ENCODE data around the gene SORBS2. TPM values are rescaled to one million over a fixed set of nuclear protein-coding genes. Genes with fewer than 3 reads are reported as not detected.

Gene SORBS2
- total and polyA plus RNA-seq, 2 of the 8 experiments (the other 6 are each of a cell fraction or from before 2014, with no cell fraction given), result 73.0 to 87.1 TPM

- no peak overlapping the region for H2BK5ac ChIP-seq (ENCODE audit: low read depth, low read length)
- peaks cover 0 to 2% of the 10 kb centered on the region in 2 experiments for H4K20me1 ChIP-seq (replicated peaks in 1 of 2; ENCODE audit: control insufficient read depth in 1 of 2, insufficient read depth in 2 of 2, low read length in 2 of 2)
- TF ChIP-seq MAFK (IDR thresholded peaks at IDR 0.05; ENCODE audit: low read depth, low read length), result peak; percentile 21; the same call in 1 of the 2 replicates
- no peak for TF ChIP-seq GTF2F1 (IDR thresholded peaks at IDR 0.05; ENCODE audit: borderline replicate concordance, low read depth, low read length)
- no peak for TF ChIP-seq RXRA (IDR thresholded peaks at IDR 0.05; ENCODE audit: insufficient read depth, low read depth, low read length)
- TF ChIP-seq POLR2AphosphoS5 (IDR thresholded peaks at IDR 0.05; ENCODE audit: low read depth, low read length), result no peak
- TF ChIP-seq TAF1 (IDR thresholded peaks at IDR 0.05; ENCODE audit: low read depth, low read length), result no peak
- no peak for TF ChIP-seq NRF1 (IDR thresholded peaks at IDR 0.05; ENCODE audit: low read depth, low read length)
- TF ChIP-seq CHD1 (IDR thresholded peaks at IDR 0.05; ENCODE audit: low read depth, low read length), result no peak
- peaks cover 6% of the 10 kb centered on the region; the same call in 1 of the 2 replicates for H3K23me2 ChIP-seq (ENCODE audit: low read depth, low read length)
- DNase-seq (ENCODE audit: low read depth in 1 of 2, low spot score in 2 of 2), result no peak
- H3K79me1 ChIP-seq (ENCODE audit: low read depth, low read length), result peaks cover 2% of the 10 kb centered on the region; the same call in 1 of the 2 replicates
- H4K8ac ChIP-seq (ENCODE audit: extremely low read depth, insufficient read depth, low read length), result no peak overlapping the region
- H2AFZ ChIP-seq (ENCODE audit: low read length), result no peak overlapping the region
- H3K4me1 ChIP-seq (replicated peaks in 1 of 4; ENCODE audit: control insufficient read depth in 3 of 4, insufficient read depth in 4 of 4, low read length in 3 of 4), result peaks cover 1 to 17% (median 15%) of the 10 kb centered on the region in 4 experiments
- no peak overlapping the region for H3K18ac ChIP-seq (ENCODE audit: extremely low read depth, low read length)
- no peak overlapping the region for H3K4me3 ChIP-seq (ENCODE audit: extremely low read depth in 1 of 4, insufficient read depth in 2 of 4, low read depth in 3 of 4, low read length in 4 of 4)
- H2BK12ac ChIP-seq (ENCODE audit: low read depth, low read length), result no peak overlapping the region
- no peak overlapping the region for H3K23ac ChIP-seq (ENCODE audit: insufficient read length)
- no peaks in the 10 kb centered on the region for H3K9me3 ChIP-seq (ENCODE audit: insufficient read depth in 2 of 2, low read depth in 1 of 2, low read length in 1 of 2)
- no peak overlapping the region for H3K4ac ChIP-seq (replicated peaks; ENCODE audit: insufficient read length, low read depth, low read length)
- H3K27me3 ChIP-seq (replicated peaks in 1 of 4; ENCODE audit: control insufficient read depth in 3 of 4, extremely low read depth in 1 of 4, insufficient read depth in 3 of 4, low read length in 3 of 4), result no peaks in the 10 kb centered on the region
- H3K56ac ChIP-seq (replicated peaks; ENCODE audit: insufficient read length, low read depth, low read length), result no peak overlapping the region
- FAIRE-seq, result no peak
- H2AK5ac ChIP-seq (ENCODE audit: low read depth, low read length), result no peak overlapping the region; the same call in 1 of the 2 replicates
- no peak overlapping the region for H2BK20ac ChIP-seq (ENCODE audit: low read length)
- H3K4me2 ChIP-seq (ENCODE audit: insufficient read depth in 1 of 2, low read depth in 2 of 2, low read length in 2 of 2), result no peak overlapping the region
- peak overlapping the region; percentile 7 for H4K91ac ChIP-seq (replicated peaks; ENCODE audit: insufficient read length, low read length)
- no peak overlapping the region for H2BK120ac ChIP-seq (replicated peaks; ENCODE audit: low read depth, low read length)
- no peak overlapping the region for H3K14ac ChIP-seq (ENCODE audit: insufficient read length)
- H3K9ac ChIP-seq (replicated peaks in 1 of 4; ENCODE audit: extremely low read depth in 1 of 4, low read depth in 3 of 4, low read length in 3 of 4), result no peak overlapping the region
- ChIA-PET CTCF (ENCODE audit: partially characterized antibody) (no interaction called here), POLR2A (ENCODE audit: partially characterized antibody) (interaction anchor here (0.7 kb wide), 1 partner anchor 97 kb away, joined by 3 read pairs; no protein-coding TSS in a partner anchor)
- peaks cover 0 to 17% of the 10 kb centered on the region in 2 experiments; a peak in 1 of 4 replicates for H3K79me2 ChIP-seq (ENCODE audit: control insufficient read depth in 1 of 2, insufficient read depth in 2 of 2, low read length in 2 of 2)
- 93% methylated on average over 8 of the region's 8 CpGs; no CpG with 5 or more reads in 1 of the 2 experiments for WGBS, 2 experiments (ENCODE audit: extremely low coverage in 1 of 2, insufficient coverage in 1 of 2, insufficient read length in 1 of 2, insufficient replicate concordance in 2 of 2, low coverage in 1 of 2, low lambda C conversion rate in 2 of 2, missing lambda C conversion rate in 1 of 2)
- no peak overlapping the region for H4K5ac ChIP-seq (ENCODE audit: insufficient read length, low read depth, low read length)
- no peak overlapping the region for H2BK15ac ChIP-seq (ENCODE audit: low read length)
- no peak overlapping the region for H3K27ac ChIP-seq (ENCODE audit: low read depth, low read length)
- no peaks in the 10 kb centered on the region for H3K36me3 ChIP-seq (ENCODE audit: control insufficient read depth in 2 of 4, insufficient read depth in 4 of 4, low read length in 3 of 4)
These were observed 69.2 kb downstream of the SORBS2 start for GRCh38 chr4:185742766-185743165.
